IPS-18c (cell line): ENCODE measurements around the gene SPATA21.

Source experiments
- H3K4me3 ChIP-seq: 2 replicates; pipeline ENCODE4 v1.7.0; 2013; ENCODE audit warnings: low read depth, mild to moderate bottlenecking, low read length, moderate library complexity; ENCODE audit not compliant: insufficient read depth
- H3K9me3 ChIP-seq: one replicate; pipeline ENCODE4 v1.6.1; 2013; ENCODE audit warnings: mild to moderate bottlenecking, low read length, moderate library complexity; ENCODE audit not compliant: control insufficient read depth, insufficient read depth

Gene SPATA21

DNA sequence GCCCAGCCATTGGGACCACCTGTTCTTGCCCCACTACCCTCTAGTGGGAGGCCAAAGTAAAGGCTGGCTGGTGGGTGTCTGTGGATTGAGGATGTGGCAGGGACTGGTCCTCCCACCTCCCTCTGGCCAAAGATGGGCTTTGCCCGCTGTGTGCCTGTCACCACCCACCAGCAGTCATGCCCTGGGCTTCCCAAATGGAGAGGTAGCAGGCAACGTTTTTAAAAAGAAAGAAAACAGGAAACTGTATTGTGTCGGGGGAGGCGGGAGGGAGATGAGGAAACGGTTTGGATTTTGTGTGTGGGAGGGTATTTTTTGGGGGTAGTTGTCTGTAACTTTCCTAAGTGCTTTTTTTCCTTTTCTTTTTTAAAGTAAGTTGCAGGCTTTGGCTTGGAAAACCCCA, 40.1 kb downstream of the SPATA21 start:
- no peaks in the 10 kb centered on the region for H3K9me3 ChIP-seq
- no peak overlapping the region for H3K4me3 ChIP-seq

DNA sequence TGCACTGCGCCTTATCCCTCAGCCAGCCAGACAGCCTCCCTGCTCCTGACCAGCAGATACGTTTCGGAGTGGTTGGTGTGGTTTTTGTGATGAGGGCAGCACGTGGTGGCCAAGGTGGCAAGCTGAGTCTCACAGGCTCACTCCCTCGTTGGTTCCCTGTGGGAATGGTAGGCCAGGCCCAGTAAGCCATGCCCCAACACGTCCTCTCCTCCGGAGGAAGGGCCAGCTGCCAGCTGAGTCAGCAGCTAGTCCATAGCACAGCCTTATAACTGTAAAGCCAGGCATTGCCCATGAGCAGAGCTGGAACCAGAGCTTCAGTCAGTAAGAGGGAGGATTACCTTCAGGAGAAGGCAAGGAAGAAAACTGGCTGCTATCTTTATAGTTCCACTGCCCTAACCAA, 40.6 kb downstream of the SPATA21 start:
- Histone ChIP-seq H3K9me3 (no peaks in the 10 kb centered on the region), H3K4me3 (no peak overlapping the region)

DNA sequence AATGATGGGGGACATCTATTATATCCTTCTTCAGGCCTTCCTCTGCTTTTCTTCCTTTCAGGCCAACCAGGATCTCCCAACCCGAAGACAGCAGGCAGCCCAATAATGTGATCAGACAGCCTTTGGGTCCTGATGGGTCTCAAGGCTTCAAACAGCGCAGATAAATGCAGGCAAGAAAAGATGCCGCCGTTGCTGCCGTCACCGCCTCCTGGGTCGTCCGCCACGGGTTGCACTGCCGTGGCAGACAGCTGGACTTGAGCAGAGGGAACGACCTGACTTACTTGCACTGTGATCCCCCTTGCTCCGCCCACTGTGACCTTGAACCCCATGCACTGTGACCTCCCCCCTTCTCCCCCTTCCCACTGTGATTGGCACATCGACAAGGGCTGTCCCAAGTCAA, 42.2 kb downstream of the SPATA21 start:
- Histone ChIP-seq H3K4me3 (no peak overlapping the region), H3K9me3 (no peaks in the 10 kb centered on the region)

DNA sequence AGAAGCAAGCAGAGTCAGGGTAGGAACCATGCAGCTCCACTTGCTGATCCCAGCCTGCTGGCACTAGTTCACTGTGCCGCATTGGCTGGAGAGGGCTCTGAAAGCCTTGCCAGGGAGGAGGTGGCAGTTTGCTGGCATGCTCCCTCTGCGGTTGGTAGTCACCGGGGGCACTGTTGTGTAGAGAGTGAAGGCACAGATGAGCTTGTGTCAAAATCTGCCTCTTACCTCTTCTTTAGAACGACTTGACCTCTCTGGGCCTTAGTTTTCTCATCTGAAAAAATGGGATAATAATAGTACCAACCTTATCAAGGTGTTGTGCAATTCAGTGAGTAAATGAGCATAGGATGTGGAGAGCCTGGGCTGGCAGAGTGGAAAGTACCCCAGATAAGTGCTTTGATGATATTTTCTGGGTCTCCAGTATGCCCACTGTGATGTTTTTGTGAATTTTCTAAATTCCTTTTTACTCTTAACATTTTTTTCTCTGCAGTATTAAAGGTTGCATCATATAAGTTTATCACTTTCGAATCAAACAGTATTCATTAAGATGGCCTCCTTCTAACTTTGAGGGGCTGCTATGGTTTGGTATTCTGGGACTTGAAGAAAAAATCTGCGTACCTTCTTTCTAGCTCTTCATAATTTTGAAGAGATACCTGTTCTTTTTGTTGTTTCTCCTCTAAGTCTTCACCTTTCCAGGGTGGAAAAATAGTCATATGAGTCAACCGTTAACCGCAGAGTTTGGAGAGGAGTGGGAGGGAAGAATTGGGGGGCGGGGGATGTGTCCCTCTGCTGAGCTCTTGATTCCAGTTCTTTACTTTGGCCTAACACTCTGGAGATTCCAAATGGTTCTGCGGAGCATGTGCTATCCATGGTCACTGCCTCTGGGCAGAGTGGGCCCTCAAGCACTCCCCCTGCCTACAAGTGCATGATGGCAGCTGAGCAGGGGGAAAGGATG, 43.4 kb downstream of the SPATA21 start:
- H3K9me3 ChIP-seq = no peaks in the 10 kb centered on the region
- no peak overlapping the region for H3K4me3 ChIP-seq

DNA sequence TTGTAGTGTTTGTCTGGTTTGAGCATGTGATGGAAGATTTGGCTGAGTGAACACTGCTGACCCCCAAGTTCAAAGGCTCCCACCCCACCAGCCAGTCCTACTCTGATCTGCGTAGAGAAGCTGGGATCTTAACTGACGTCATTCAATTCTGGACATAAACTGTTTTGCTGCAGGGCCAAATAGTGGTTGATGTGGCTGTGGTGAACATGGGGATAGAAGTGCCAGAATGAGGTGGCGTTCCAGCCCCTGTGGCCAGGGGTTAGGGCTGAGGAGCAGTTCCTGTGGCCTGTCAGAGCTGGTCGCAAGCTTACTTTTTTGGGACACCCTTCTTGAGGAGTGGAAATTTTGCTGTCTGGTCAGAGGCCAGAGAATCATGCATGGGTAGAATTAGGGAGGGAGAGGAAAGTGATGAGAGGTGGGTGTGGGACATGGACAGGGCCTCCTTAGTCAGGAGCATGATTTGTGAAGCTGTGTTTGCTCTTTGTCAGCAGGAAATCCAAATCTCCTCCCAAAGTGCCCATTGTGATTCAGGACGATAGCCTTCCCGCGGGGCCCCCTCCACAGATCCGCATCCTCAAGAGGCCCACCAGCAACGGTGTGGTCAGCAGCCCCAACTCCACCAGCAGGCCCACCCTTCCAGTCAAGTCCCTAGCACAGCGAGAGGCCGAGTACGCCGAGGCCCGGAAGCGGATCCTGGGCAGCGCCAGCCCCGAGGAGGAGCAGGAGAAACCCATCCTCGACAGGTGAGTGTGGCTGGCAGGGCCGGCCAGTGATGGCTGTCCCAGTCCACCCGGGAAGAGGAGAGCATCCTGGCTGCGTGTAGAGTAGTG, 44.3 kb downstream of the SPATA21 start:
- no peak overlapping the region; the same call in 1 of the 2 replicates for H3K4me3 ChIP-seq
- no peaks in the 10 kb centered on the region for H3K9me3 ChIP-seq

GRCh38 chr1:16391411-16391810, 45.8 kb downstream of the SPATA21 start:
- H3K4me3 ChIP-seq = no peak overlapping the region
- no peaks in the 10 kb centered on the region for H3K9me3 ChIP-seq

DNA sequence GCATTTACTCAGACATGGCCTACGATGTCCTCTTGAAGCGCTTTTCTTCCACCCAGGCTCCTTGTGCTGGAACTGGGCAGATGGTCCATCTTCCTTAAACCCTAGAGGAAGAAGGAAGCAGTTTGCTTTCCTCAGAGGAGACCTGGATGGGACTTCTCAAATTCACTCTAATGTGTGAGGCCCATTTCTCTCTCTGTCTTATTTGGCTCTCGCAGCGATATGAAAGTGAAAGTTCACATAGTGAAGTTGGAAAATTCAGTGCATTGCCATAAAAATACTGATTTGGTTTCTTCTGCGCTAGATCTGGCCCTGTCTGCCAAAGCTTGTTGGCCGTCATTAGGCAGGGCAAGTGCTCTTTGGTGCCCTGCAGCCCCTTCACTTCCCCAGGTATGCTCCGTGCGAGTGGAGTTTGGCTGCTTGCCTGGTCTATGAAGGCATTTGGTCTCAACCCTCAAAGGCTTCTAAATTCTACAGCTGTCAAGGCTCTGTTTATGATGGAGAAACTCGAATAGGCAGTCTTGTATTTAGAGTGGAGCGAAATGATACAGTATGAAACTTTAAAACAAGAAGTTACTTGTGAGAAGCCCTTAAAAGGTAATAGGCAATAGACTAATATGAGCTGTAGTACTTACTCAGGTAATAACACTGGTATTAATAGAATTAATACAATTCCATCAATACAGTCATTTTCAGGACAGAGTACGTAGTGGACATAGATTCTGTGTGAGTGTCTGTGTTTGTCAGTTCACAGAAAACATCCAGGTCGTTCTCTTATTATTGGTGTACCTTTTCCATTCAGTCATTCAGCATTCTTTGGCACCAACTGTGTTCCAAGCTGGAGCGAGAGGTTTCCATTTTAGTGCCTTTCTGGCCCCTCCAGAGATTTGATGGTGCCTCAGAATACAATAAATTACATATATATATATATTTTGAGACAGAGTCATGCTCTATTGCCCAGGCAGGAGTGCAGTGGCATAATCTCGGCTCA, 49.7 kb downstream of the SPATA21 start:
- no peaks in the 10 kb centered on the region for H3K9me3 ChIP-seq
- H3K4me3 ChIP-seq = no peak overlapping the region

DNA sequence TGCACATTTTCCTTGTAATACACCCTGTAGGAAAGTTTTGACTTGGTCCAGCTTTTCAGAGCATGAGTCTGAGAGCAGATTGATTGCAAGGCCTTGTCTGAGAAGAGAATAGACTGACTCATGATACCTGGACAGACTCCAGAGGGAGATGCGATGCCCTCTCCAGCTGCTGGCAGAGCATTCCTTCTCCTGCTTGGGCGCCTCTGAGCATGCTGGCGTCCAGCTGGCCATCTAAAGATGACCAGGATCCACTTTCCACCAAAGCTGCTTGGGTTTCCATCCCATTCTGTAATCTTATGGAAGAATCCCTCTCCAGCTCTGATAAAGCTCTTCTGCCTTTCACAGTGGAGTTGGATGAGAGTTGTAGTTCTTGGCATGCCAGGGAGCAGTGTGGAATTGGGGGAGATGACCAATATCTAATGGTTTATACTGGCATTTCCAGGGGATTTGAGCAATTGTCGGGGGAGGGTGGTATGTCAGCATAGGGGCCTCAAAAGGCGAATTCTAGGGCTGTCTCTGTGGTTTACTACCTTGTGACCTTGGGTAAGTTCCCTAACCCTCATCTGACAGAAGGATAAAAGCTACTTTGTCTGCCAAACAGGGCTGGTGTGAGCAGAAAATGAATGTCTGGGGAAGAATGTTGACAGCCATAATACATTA, 50.6 kb downstream of the SPATA21 start:
- Histone ChIP-seq H3K4me3 (no peak overlapping the region), H3K9me3 (no peaks in the 10 kb centered on the region)

GRCh38 chr1:16385659-16386453, 51.4 kb downstream of the SPATA21 start:
- Histone ChIP-seq H3K4me3 (no peak overlapping the region), H3K9me3 (no peaks in the 10 kb centered on the region)

- Histone ChIP-seq H3K4me3 (no peak overlapping the region), H3K9me3 (no peaks in the 10 kb centered on the region)
Measured at GRCh38 chr1:16383888-16384287, 53.3 kb downstream of the SPATA21 start.

DNA sequence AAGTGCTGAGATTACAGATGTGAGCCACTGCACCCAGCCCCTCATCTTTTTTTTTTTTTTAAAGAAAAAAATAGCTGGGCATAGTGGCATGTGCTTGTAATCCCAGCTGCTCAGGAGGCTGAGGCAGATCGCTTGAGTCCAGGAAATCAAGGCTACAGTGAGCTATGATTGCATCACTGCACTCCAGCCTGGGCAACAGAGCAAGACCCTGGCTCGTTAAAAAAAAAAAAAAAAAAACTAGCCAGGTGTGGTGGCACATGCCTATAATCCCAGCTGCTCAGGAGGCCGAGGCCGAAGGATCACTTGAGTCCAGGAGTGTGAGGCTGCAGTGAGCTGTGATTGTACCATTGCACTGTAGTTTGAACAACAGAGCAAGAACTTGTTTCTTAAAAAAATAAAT, 56.4 kb downstream of the SPATA21 start:
- Histone ChIP-seq H3K4me3 (no peak overlapping the region), H3K9me3 (no peaks in the 10 kb centered on the region)

DNA sequence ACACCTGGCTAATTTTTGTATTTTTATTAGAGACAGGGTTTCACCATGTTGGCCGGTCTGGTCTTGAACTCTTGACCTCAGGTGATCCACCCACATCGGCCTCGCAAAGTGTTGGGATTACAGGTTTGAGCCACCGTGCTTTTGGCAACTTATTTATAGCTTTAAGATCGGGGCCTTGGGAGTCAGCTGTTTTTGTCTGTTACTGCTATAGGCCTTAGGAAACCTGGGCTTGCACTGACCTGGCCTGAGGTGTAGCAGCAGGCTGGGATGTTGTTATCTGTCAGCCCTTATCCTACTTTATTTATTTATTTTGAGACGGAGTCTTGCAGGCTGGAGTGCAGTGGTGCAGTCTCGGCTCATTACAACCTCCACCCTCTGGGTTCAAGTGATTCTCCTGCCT, 58.8 kb downstream of the SPATA21 start:
- H3K9me3 ChIP-seq = no peaks in the 10 kb centered on the region
- no peak overlapping the region for H3K4me3 ChIP-seq

- Histone ChIP-seq H3K4me3 (no peak overlapping the region), H3K9me3 (no peaks in the 10 kb centered on the region)
Measured at GRCh38 chr1:16376971-16377370, 60.3 kb downstream of the SPATA21 start.

DNA sequence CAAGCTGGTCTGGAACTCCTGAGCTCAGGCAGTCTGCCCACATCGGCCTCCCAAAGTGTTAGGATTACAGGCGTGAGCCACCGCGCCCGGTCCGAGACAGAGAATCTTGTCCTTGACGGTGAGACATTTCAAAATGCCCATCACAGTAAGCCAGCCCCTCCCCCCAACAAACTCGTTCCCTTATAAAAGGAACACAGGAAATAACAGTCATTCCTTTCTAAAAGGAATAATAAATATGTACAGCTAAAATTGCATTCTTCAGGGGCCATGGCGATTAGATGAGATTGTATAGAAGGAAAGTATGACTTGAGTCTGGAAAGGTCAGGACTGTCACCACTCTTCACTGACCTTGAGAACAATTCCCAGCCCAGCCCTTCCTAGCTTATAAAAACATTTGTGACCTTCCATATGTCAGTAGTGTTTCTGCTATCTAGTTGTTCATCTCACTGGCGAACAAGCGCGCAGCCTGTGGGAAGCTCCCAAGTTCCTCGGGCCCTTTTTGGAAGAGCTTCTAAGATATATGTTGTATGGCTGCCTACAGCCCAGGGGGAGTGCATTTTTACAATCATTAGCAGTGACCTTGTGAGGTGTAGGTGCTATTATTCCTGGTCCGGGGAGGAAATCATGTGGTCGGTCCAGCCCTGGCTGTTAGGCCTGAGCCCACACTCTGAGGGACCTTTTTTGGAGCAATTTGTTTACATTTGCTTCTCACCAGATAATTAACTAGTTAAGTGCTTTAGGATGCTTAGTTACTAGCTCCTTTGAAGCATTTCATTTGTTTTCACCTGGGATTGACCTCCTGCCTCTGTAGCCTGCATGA, 61.5 kb downstream of the SPATA21 start:
- Histone ChIP-seq H3K4me3 (no peak overlapping the region), H3K9me3 (no peaks in the 10 kb centered on the region)

DNA sequence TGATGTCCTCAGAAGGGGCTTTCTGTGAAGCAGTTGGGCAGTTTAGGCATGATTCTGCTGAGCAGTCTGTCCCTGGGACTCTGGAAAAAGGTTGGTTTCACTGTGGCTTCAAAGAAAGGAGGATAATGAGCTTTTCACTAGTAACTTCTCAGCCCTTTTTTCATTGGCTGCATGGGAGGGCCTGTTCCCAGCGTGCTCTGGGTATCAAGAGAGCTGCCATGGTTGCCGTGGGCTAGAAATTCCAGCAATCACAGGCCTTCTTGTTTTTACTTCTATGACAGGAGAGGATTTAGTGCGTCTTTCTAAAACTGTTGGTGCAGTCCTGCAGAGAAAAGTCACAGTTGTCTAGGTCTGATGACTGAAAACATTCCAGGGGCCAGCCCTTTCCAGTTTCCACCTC, 63.0 kb downstream of the SPATA21 start:
- Histone ChIP-seq H3K9me3 (no peaks in the 10 kb centered on the region), H3K4me3 (no peak overlapping the region)
